NCI-H460 (cell line): Measurements from ENCODE around the gene SCCPDH. TPM values are rescaled to one million over a fixed set of nuclear protein-coding genes. Genes with fewer than 3 reads are reported as not detected.
"Not testable (repeated sequence)": the region's sequence is repeated elsewhere in the genome, so short reads cannot be mapped to it uniquely, and the experiment has no call there.

Source experiments
- DNase-seq: peaks from one replicate; pipeline ENCODE4 v3.0.0-alpha.2; 2016; ENCODE audit warnings: low read depth; ENCODE audit errors: extremely low read depth
- small RNA-seq, 2 experiments: library from RNA; depleted of rRNA; stranded (forward); fragments of <200 nt; gene quantifications; one replicate each; pipeline ENCODE3, GENCODE V24; 2014
- total RNA-seq: library from RNA; depleted of rRNA; stranded (reverse); fragments of >200 nt; shearing (Covaris generic); gene quantifications from 2 replicates; pipeline ENCODE4 v1.2.3, GENCODE V29; 2014; rRNA removed

The SCCPDH gene
- total RNA-seq, 1 experiment from 2014 or later, result 322 TPM

DNA sequence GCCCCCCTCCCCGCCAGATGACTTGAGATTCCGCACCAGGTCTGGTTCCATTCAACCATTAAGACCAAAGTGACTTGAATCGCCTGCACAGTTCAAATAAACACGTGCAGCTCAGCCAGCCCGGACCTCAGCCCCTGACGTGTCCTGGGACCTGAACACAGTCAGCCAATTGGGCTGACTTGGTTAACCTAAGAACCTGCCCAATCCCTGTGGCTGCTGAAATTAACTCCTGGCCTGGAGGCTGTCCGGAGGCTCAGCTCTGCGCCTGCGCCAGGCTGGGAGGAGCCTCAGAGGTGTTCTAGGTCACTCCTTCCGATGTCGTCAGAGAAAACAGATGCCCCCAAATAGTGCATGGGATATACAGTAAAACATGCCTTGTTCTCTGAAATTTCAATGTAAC, 73.4 kb downstream of the SCCPDH start:
- no peak for DNase-seq

- no peak for DNase-seq
These were observed 73.9 kb downstream of the SCCPDH start for GRCh38 chr1:246798107-246798506.

- no peak for DNase-seq
These were observed 74.6 kb downstream of the SCCPDH start for GRCh38 chr1:246798606-246799496.

DNA sequence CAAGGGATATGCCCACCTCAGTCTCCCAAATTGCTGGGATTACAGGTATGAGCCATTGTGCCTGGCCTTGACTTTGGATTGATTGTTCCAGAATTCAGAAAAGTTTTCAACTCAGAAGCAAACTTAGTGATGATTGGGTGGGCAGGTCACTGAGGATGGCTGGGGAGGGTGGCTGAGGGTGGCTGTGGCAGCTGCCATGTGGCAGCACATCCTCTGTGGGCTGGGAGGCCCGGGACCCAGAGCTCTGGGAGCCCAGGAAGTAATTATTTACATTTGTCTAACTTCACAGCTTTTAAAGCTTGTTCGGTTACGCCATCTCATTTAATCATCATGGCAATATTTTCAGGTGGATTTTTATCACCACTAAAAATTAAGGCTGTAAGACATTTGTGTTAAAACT, 76.1 kb downstream of the SCCPDH start:
- DNase-seq, result no peak

- DNase-seq, result no peak
These were observed 76.5 kb downstream of the SCCPDH start for GRCh38 chr1:246800756-246801155.

DNA sequence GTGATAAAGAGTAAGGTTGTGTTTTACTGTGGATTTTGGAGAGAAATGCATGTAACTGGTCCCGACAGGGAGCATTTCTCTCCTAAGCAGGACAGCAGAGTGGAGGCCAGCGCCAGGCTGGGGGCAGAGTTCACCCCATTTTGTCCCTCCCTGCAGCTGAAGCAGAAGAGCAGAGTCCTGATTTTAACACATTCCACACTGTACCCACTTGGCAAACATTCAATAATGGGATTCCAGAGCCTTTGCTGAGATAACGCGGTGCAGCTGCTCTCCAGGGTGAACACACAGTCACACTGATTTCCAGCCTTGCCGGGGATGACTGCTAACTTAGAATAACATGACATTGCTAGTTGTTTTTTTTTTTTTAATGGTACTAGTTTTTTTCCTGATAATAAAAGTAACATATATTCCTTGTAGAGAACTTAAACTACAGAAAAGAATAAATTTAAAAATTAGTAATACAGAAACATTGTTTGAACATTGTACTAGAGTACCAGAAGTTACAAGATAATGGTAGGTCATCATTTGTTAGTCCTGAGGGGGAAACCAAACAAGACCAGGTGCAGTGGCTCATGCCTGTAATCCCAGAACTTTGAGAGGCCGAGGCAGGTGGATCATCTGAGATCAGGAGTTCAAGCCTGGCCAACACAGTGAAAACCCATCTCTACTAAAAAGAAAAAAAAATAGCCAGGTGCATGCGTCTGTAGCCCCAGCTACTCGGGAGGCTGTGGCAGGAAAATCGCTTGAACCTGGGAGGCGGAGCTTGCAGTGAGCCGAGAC, 77.2 kb downstream of the SCCPDH start:
- DNase-seq, result no peak

- no peak for DNase-seq
These were observed 79.2 kb downstream of the SCCPDH start for GRCh38 chr1:246803373-246803772.

DNA sequence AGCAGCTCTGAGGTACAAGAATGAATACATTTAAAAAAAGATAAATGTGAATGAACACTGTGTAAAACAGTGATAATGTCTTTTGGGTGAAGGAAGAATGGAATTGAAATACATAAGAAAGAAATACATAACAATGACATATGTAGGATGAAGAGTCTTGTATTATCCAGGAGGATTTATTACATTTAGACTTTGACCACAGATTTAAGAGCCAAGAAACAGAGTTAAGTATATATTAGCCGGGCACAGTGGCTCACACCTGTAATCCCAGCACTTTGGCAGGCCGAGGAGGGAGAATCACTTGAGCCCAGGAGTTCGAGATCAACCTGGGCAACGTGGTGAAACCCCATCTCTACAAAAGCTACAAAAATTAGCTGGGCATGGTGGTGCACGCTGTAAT, 79.7 kb downstream of the SCCPDH start:
- no peak for DNase-seq

GRCh38 chr1:246805135-246805716, 81.0 kb downstream of the SCCPDH start:
- no peak for DNase-seq

DNA sequence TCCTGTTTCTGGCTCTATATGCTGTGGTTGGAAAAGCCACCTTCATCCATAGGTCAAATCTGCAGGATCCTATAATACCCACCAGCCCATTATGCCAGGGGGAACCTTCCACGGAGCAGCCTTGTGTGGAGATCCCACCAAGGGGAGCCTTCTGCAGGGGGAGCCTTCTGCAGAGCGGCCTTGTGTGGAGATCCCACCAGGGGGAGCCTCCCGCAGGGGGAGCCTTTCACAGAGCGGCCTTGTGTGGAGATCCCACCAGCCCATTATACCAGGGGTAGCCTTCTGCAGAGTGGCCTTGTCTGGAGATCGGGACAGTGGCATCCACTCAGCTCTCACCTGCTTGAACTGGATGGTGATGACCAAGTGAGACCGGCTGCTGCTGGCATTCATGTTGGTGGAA, 85.3 kb downstream of the SCCPDH start:
- no peak for DNase-seq

DNA sequence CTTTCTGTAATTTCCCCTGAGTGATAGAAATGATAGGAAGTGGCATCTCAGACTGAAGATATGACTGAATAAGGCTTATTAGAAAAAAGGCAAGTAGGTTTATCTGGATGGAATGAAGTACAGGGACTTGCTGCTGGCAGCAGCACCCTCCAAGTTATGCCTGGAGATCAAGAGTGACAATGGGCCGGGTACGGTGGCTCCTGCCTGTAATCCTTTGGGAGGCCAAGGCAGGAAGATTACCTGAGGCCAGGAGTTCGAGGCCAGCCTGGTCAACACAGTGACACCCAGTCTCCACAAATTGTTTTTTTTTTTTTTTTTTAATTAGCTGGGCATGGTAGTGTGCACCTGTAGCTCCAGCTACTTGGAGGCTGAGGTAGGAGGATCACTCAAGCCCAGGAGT, 87.8 kb downstream of the SCCPDH start:
- DNase-seq, result no peak

- not testable (repeated sequence) for DNase-seq
These were observed 89.1 kb downstream of the SCCPDH start for GRCh38 chr1:246813325-246813724.

DNA sequence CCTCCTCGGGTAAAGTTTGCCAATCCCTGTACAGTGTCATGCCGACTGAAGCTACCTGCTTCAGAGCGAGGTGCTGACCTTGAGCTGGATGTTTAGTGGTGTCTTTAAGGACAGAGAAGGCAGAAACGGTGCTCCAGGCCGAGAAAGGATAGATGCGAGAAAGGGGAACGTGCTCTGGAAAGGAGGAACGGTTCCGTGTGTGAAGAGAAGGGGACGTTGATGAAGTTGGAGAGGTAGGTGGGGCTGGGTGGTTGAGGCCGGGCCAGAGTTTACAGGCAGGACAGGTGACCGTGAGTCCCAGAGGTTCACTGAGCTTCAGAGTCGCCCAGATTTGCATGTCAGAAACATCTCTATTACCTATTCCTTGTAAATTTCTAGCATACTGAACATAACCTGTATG, 90.7 kb downstream of the SCCPDH start:
- no peak for DNase-seq

GRCh38 chr1:246815693-246816270, 91.6 kb downstream of the SCCPDH start:
- no peak for DNase-seq

Small RNA genes lying within 50 kb of the gene (small RNA-seq; reads per million reads assigned to genes)
- gene AC113174.1, result 0 reads per million in 2 experiments

Other genes starting within 250 kb of the SCCPDH start
- gene SMYD3, start 217.1 kb upstream of the SCCPDH start, total RNA-seq, result 334 and 348 TPM in 2 replicates
- 43.6 and 49.9 TPM in 2 replicates for gene TFB2M, start 158.1 kb upstream of the SCCPDH start, total RNA-seq
- 25.8 and 26.1 TPM in 2 replicates for gene CNST, start 158.0 kb upstream of the SCCPDH start, total RNA-seq
- 71.5 and 77.3 TPM in 2 replicates for gene AHCTF1, start 207.5 kb downstream of the SCCPDH start, total RNA-seq